HepG2 (cell line): ENCODE measurements around the gene ITGB2. TPM values are rescaled to one million over a fixed set of nuclear protein-coding genes. Genes with fewer than 3 reads are reported as not detected.

ENCODE experiments used
- CC2D1A ChIP-seq: sonication (generic); formaldehyde crosslinking; IDR thresholded peaks from 2 replicates; pipeline ENCODE4 v1.8.1; 2023; ENCODE audit warnings: mild to moderate bottlenecking, missing genetic modification reagents
- CHCHD3 ChIP-seq: sonication (generic); formaldehyde crosslinking; IDR thresholded peaks from 2 replicates; pipeline ENCODE4 v1.8.0; 2022; ENCODE audit warnings: mild to moderate bottlenecking, missing genetic modification reagents, moderate library complexity
- DR1 ChIP-seq: sonication (generic); formaldehyde crosslinking; IDR thresholded peaks from 2 replicates; pipeline ENCODE4 v1.8.0; 2021; ENCODE audit warnings: mild to moderate bottlenecking, missing genetic modification reagents, inconsistent platforms
- FOXC1 ChIP-seq: sonication (generic); formaldehyde crosslinking; IDR thresholded peaks from 2 replicates; pipeline ENCODE4 v1.8.0; 2022; ENCODE audit warnings: mild to moderate bottlenecking, missing genetic modification reagents, borderline replicate concordance
- FOXK2 ChIP-seq: fragments of 450-650 bp; IDR thresholded peaks from 2 replicates; pipeline ENCODE4 v1.6.1; 2016
- FOXO4 ChIP-seq: sonication (generic); formaldehyde crosslinking; conservative IDR thresholded peaks from 2 replicates; pipeline ENCODE4 v1.8.1; 2023; ENCODE audit warnings: missing genetic modification reagents
- GLMP ChIP-seq: sonication (generic); formaldehyde crosslinking; IDR thresholded peaks from 2 replicates; pipeline ENCODE4 v1.9.0; 2021; ENCODE audit warnings: missing genetic modification reagents, mild to moderate bottlenecking, borderline replicate concordance
- KDM3A ChIP-seq: IDR thresholded peaks from 2 replicates; pipeline ENCODE4 v1.6.1; 2018; ENCODE audit warnings: low read depth, missing compliant biosample characterization
- MED13 ChIP-seq: sonication (generic); formaldehyde crosslinking; IDR thresholded peaks from 2 replicates; pipeline ENCODE4 v1.5.0; 2020; ENCODE audit warnings: missing genetic modification reagents
- MEF2D ChIP-seq: sonication (generic); formaldehyde crosslinking; IDR thresholded peaks from 2 replicates; pipeline ENCODE4 v1.5.1; 2020; ENCODE audit warnings: mild to moderate bottlenecking, missing genetic modification reagents
- NFE2L2 ChIP-seq: fragments of 150-350 bp; IDR thresholded peaks from 2 replicates; pipeline ENCODE4 v1.6.1; 2014; ENCODE audit warnings: low read length
- NONO ChIP-seq, 2 experiments: fragments of 450-650 bp in 1 of 2; sonication (generic) in 1 of 2; formaldehyde crosslinking in 1 of 2; IDR thresholded peaks in 1 of 2; conservative IDR thresholded peaks in 1 of 2; 2 replicates each; pipeline versions ENCODE4 v1.6.1 to v1.8.0; 2017 to 2022; ENCODE audit warnings: mild to moderate bottlenecking in 1 of 2, missing genetic modification reagents in 1 of 2, moderate library complexity in 1 of 2
- POLR2A ChIP-seq, 2 experiments: IDR thresholded peaks; 2 replicates each; pipeline ENCODE4 v1.6.1; 2011; ENCODE audit warnings: low read depth in 2 of 2, low read length in 2 of 2, mild to moderate bottlenecking in 1 of 2, moderate library complexity in 1 of 2; ENCODE audit not compliant: insufficient read depth in 1 of 2
- SALL1 ChIP-seq: sonication (generic); formaldehyde crosslinking; IDR thresholded peaks from 2 replicates; pipeline ENCODE4 v1.8.0; 2022; ENCODE audit warnings: mild to moderate bottlenecking, missing genetic modification reagents
- SIN3B ChIP-seq: fragments of 150-350 bp; IDR thresholded peaks from 2 replicates; pipeline ENCODE4 v1.6.1; 2014; ENCODE audit warnings: low read length
- SMAD9 ChIP-seq: sonication (generic); formaldehyde crosslinking; IDR thresholded peaks from 2 replicates; pipeline ENCODE4 v1.5.1; 2020; ENCODE audit warnings: mild to moderate bottlenecking, missing genetic modification reagents
- TCF12 ChIP-seq, 2 experiments: fragments of 450-650 bp in 1 of 2; sonication (generic) in 1 of 2; formaldehyde crosslinking in 1 of 2; IDR thresholded peaks; 2 replicates each; pipeline versions ENCODE4 v1.6.1 to v1.8.0; 2017 to 2022; ENCODE audit warnings: antibody characterized with exemption in 1 of 2, mild to moderate bottlenecking in 1 of 2, missing genetic modification reagents in 1 of 2, moderate library complexity in 1 of 2
- TFDP2 ChIP-seq: sonication (generic); formaldehyde crosslinking; IDR thresholded peaks from 2 replicates; pipeline ENCODE4 v1.4.0; 2020; ENCODE audit warnings: missing genetic modification reagents
- TGIF2 ChIP-seq: IDR thresholded peaks from 2 replicates; pipeline ENCODE4 v1.6.1; 2016; ENCODE audit warnings: control low read depth, missing compliant biosample characterization
- ZBTB3 ChIP-seq: sonication (generic); formaldehyde crosslinking; IDR thresholded peaks from 2 replicates; pipeline ENCODE4 v1.4.0; 2020; ENCODE audit warnings: low read depth, mild to moderate bottlenecking, moderate library complexity, missing genetic modification reagents, borderline replicate concordance
- ZBTB7A ChIP-seq: sonication (generic); formaldehyde crosslinking; IDR thresholded peaks from 2 replicates; pipeline ENCODE4 v1.8.0; 2022; ENCODE audit warnings: mild to moderate bottlenecking, missing genetic modification reagents
- ZNF549 ChIP-seq: sonication (generic); formaldehyde crosslinking; IDR thresholded peaks from 2 replicates; pipeline ENCODE4 v1.5.0; 2020; ENCODE audit warnings: missing genetic modification reagents
- ZNF567 ChIP-seq: sonication (generic); formaldehyde crosslinking; IDR thresholded peaks from 2 replicates; pipeline ENCODE4 v1.8.1; 2023; ENCODE audit warnings: mild to moderate bottlenecking, missing genetic modification reagents, borderline replicate concordance
- ZNF572 ChIP-seq: sonication (generic); formaldehyde crosslinking; IDR thresholded peaks from 2 replicates; pipeline ENCODE4 v1.5.1; 2020; ENCODE audit warnings: mild to moderate bottlenecking, missing genetic modification reagents
- ZNF644 ChIP-seq: IDR thresholded peaks from 2 replicates; pipeline ENCODE4 v1.6.1; 2016; ENCODE audit warnings: low read depth
- polyA plus RNA-seq, 8 experiments: library from polyadenylated mRNA; depleted of rRNA in 3 of 8; stranded (reverse) in 7 of 8; unstranded in 1 of 8; fragments of >200 nt; fragmentation: Illumina TruSeq in 4 of 8; extraction: Trizol in 4 of 8; gene quantifications; 2 replicates each; pipeline versions ENCODE4 v1.2.1 to v1.2.3, GENCODE V29; 2011 to 2016; ENCODE audit warnings: low read depth in 4 of 8, missing spikeins in 1 of 8, mixed read lengths in 1 of 8; ENCODE audit not compliant: insufficient read depth in 1 of 8
- total RNA-seq, 5 experiments: library from RNA; depleted of rRNA; stranded (reverse); fragments of >200 nt; fragmentation: Illumina TruSeq; extraction: Trizol; gene quantifications; 2 replicates each; pipeline ENCODE4 v1.2.3, GENCODE V29; 2016; ENCODE audit warnings: low read depth in 1 of 5
- TF ChIP-seq, protein P1 (sequence below): sonication (generic); formaldehyde crosslinking; IDR thresholded peaks from 2 replicates; pipeline ENCODE4 v1.8.0; 2022; ENCODE audit warnings: mild to moderate bottlenecking, missing genetic modification reagents; ENCODE audit not compliant: insufficient replicate concordance

The ITGB2 gene
- total and polyA plus RNA-seq, 2 of the 13 experiments (the other 11 are each of a cell fraction or from before 2014, with no cell fraction given), result 4.2 to 18.0 TPM

GRCh38 chr21:44845418-44846223, 75.1 kb downstream of the ITGB2 start (continued):
- 0 out of 2 replicates have a peak, but pooled peaks have one; percentile 30 for TF ChIP-seq ZNF567 (CRISPR knock-in tag)
- TF ChIP-seq POLR2A (IDR thresholded peaks at IDR 0.05; ENCODE audit: insufficient read depth in 1 of 2, low read depth in 2 of 2, low read length in 2 of 2), result no peak
- no peak for TF ChIP-seq NONO (IDR thresholded peaks at IDR 0.05)
- peak; percentile 52; the same call in 1 of the 2 replicates for TF ChIP-seq NONO (CRISPR knock-in tag; conservative IDR thresholded peaks at IDR 0.05)
- TF ChIP-seq FOXC1 (CRISPR knock-in tag), result no peak
- TF ChIP-seq CC2D1A, result no peak
- TF ChIP-seq TFDP2 (CRISPR knock-in tag), result peak; percentile 30; the same call in 1 of the 2 replicates
- TF ChIP-seq FOXO4 (CRISPR knock-in tag), result no peak
- no peak for TF ChIP-seq GLMP
- no peak for TF ChIP-seq SIN3B
- 0 out of 2 replicates have a peak, but pooled peaks have one; percentile 23 for TF ChIP-seq DR1 (CRISPR knock-in tag)
- no peak for TF ChIP-seq ZNF572
- TF ChIP-seq ZBTB7A (CRISPR knock-in tag), result peak; percentile 16; the same call in 1 of the 2 replicates
- TF ChIP-seq SMAD9 (CRISPR knock-in tag), result no peak
- no peak for TF ChIP-seq SALL1 (CRISPR knock-in tag)
- TF ChIP-seq TCF12 (IDR thresholded peaks at IDR 0.05), result no peak
- TF ChIP-seq TCF12 (CRISPR knock-in tag; IDR thresholded peaks at IDR 0.05), result no peak
- no peak for TF ChIP-seq ZNF549 (CRISPR knock-in tag)
- no peak for TF ChIP-seq KDM3A (CRISPR knock-in tag)
- no peak for TF ChIP-seq MEF2D (CRISPR knock-in tag)
- no peak for TF ChIP-seq CHCHD3 (CRISPR knock-in tag)
- no peak for TF ChIP-seq MED13 (CRISPR knock-in tag)
- TF ChIP-seq TGIF2 (CRISPR knock-in tag), result no peak
- TF ChIP-seq, protein P1, sequence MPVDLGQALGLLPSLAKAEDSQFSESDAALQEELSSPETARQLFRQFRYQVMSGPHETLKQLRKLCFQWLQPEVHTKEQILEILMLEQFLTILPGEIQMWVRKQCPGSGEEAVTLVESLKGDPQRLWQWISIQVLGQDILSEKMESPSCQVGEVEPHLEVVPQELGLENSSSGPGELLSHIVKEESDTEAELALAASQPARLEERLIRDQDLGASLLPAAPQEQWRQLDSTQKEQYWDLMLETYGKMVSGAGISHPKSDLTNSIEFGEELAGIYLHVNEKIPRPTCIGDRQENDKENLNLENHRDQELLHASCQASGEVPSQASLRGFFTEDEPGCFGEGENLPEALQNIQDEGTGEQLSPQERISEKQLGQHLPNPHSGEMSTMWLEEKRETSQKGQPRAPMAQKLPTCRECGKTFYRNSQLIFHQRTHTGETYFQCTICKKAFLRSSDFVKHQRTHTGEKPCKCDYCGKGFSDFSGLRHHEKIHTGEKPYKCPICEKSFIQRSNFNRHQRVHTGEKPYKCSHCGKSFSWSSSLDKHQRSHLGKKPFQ (CRISPR knock-in tag), result no peak
- no peak for TF ChIP-seq ZBTB3 (CRISPR knock-in tag)
- no peak for TF ChIP-seq FOXK2
- no peak for TF ChIP-seq NFE2L2
- no peak for TF ChIP-seq ZNF644 (CRISPR knock-in tag)
